Measurements from ENCODE around the gene DNAJC8. TPM values are rescaled to one million over a fixed set of nuclear protein-coding genes. Genes with fewer than 3 reads are reported as not detected.

DNAJC8 gene
- total RNA-seq, 4 donors from 2014 or later: 52.2 to 117 (median 71.8) TPM

DNA sequence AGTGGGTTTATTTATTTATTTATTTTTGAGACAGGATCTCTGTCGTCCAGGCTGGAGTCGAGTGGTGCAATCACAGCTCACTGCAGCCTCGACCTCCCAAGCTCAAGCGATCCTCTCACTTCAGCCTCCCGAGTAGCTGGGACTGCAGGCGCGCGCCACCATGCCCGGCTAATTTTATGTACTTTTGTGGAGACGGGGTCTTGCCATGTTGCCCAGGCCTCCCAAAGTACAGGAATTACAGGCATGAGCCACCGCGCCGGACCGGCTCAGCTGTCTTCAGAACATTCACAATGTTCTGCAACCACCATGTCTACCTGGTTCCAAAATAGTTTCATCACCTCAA is 406 bp upstream of the DNAJC8 start:
- TF ChIP-seq, protein P1, sequence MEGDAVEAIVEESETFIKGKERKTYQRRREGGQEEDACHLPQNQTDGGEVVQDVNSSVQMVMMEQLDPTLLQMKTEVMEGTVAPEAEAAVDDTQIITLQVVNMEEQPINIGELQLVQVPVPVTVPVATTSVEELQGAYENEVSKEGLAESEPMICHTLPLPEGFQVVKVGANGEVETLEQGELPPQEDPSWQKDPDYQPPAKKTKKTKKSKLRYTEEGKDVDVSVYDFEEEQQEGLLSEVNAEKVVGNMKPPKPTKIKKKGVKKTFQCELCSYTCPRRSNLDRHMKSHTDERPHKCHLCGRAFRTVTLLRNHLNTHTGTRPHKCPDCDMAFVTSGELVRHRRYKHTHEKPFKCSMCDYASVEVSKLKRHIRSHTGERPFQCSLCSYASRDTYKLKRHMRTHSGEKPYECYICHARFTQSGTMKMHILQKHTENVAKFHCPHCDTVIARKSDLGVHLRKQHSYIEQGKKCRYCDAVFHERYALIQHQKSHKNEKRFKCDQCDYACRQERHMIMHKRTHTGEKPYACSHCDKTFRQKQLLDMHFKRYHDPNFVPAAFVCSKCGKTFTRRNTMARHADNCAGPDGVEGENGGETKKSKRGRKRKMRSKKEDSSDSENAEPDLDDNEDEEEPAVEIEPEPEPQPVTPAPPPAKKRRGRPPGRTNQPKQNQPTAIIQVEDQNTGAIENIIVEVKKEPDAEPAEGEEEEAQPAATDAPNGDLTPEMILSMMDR (IDR thresholded peaks at IDR 0.05; ENCODE audit: low read depth): no peak

DNA sequence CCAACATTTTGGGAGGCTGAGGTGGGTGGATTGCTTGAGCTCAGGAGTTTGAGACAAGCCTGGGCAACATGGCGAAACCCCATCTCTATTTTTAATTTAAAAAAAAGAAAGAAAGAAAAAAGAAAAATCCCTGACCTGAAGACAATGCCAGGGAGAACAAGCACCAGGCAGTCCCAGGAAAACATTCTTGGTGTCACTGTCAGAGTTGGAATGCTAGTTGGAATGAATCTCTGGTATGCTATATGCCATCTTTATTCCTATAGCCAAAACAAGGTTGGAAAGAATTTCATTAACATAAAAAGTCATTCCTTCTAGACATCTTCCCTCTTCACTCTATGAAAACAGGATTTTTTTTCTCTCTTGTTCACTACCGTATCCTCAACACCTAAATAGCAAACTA is 2.8 kb downstream of the DNAJC8 start:
- TF ChIP-seq, protein P1 (IDR thresholded peaks at IDR 0.05; ENCODE audit: low read depth): no peak

DNA sequence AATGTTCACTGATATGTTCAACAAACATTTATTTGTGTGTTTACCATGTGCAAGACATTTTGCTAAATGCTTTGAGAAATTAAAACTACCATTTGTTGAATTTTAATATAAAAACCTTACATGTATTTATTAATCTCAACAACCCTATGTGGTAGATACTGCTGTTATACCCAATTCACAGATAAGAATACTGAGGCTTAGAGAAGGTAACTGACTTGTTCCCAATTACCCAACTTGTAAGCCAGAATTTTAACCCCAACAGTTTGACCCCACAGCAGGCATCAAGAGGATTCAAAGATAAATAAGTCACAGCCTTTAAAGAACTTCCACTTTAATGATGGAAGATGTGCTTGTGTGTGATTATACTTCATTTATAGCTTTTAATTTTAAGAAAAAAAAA is 3.7 kb downstream of the DNAJC8 start:
- TF ChIP-seq, protein P1 (IDR thresholded peaks at IDR 0.05; ENCODE audit: low read depth): no peak

DNA sequence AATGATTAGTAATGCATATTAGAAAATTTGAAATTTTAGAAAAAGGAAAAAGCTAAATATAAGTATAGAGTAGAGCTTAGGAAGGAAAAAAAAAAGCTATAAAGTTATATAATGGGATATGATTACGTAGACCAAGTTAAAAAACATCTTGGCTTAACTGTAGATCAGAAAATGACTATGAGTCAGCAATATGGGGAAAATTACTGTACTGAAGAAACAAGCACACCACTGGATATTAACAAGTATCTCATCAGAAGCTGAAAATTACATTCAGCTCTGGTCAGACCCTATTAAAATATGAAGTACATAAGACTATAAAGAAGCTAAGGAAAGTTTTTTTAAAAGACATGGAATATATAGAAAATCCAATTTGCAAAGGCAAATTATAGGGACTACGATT is 19.5 kb downstream of the DNAJC8 start:
- TF ChIP-seq, protein P1 (IDR thresholded peaks at IDR 0.05; ENCODE audit: low read depth): no peak

DNA sequence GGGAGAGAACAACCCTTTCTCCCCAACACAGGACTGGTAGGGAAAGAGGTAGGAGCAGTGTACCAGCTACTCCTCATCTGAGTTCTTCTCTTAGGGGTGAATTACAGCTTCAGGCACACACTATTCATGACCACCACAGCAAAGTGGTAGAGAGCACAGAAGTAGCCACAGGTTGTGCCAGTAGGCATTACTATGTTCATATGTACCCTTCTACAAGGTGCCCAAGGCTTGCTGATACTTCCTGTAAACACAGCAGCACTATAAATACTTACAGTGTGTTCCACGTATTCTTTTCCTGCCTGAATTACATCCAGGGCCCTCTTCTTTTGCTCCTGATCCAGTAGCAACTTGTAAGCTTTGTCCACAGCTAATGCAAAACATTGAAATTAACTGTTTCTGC is 23.1 kb downstream of the DNAJC8 start:
- TF ChIP-seq, protein P1 (IDR thresholded peaks at IDR 0.05; ENCODE audit: low read depth): no peak

DNA sequence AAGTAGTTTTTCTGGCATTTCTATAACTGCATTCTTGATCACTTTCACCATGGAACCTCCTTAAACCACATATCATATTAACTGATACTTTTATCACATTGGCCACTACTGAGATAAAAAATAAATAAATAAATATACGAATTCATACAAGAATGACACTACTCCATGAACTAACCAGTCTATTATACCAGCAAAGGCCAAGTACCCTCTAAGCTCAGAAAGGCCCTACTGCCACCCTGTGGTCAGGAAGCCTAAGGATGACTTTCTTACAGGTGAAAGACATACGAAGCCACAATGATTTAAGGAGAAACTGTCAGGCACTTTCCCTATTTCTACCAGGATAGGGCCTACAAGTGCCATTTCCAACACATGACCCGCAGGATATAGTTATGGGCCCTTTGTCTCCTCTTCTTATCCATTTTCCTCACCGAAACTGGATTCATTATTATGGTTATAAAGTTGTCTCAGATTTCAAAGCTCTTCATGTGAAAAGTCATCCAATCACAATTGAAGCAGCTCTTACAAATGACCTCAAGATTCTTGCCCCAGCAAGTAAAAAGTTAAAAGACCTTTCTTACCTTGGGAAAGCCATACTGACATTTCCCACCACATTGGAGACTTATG is 23.9 kb downstream of the DNAJC8 start:
- TF ChIP-seq, protein P1 (IDR thresholded peaks at IDR 0.05; ENCODE audit: low read depth): no peak

DNA sequence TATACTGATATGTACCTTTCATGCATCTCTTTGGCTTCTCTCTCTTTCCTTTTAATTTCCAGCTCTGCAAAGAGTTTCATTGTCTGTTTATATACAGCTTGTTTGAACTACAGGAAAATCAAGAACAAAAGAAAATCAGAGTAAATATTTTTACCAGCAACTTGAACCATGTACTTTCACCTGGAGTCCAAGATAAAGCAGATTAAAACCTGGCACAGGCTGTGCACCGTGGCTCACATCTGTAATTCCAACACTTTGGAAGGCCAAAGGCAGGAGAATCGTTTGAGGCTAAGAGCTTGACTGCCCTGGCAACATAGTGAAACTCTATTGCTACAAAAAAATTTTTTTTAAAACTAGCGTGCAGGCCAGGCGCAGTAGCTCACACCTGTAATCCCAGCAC is 27.6 kb downstream of the DNAJC8 start:
- TF ChIP-seq, protein P1 (IDR thresholded peaks at IDR 0.05; ENCODE audit: low read depth): no peak

Measured in subcutaneous adipose tissue (tissue), 4 donors.